Right lobe of liver (tissue), 6 donors: Measurements from ENCODE around the gene HP1BP3. TPM values are rescaled to one million over a fixed set of nuclear protein-coding genes. Genes with fewer than 3 reads are reported as not detected.

Experiments used
- ATAC-seq, 4 donors: fragments of 200-7000 bp; cut with Tn5 transposase; one replicate each; pipeline ENCODE4 v1.9.1; 2020; ENCODE audit warnings: mild to moderate bottlenecking in 4 of 4, moderate library complexity in 4 of 4
- DNase-seq, 3 donors: peaks; one replicate each; pipeline ENCODE4 v3.0.0-alpha.2; 2020
- H3K27ac ChIP-seq, 3 donors: fragments of 200-600 bp; one replicate each; pipeline ENCODE4 v1.8.0; 2022
- H3K27me3 ChIP-seq, 2 donors: fragments of 200-600 bp; one replicate each; pipeline ENCODE4 v1.8.0; 2022
- H3K36me3 ChIP-seq, 4 donors: fragments of 200-600 bp; sonication (generic) in 1 of 4; one replicate each; pipeline versions ENCODE4 v1.5.1 to v1.8.0; 2017 to 2022; ENCODE audit warnings: control low read depth in 1 of 4
- H3K4me1 ChIP-seq, 4 donors: fragments of 200-600 bp; sonication (generic) in 1 of 4; one replicate each; pipeline versions ENCODE4 v1.5.1 to v1.8.0; 2017 to 2022; ENCODE audit warnings: control low read depth in 1 of 4
- H3K4me3 ChIP-seq, 3 donors: fragments of 200-600 bp; one replicate each; pipeline ENCODE4 v1.8.0; 2022
- H3K9me3 ChIP-seq, 4 donors: fragments of 200-600 bp; sonication (generic) in 1 of 4; one replicate each; pipeline versions ENCODE4 v1.5.1 to v1.8.0; 2017 to 2022; ENCODE audit warnings: control low read depth in 1 of 4
- POLR2A ChIP-seq: fragments of 450-650 bp; IDR thresholded peaks from one replicate; pipeline ENCODE4 v1.6.1; 2017; ENCODE audit warnings: antibody characterized with exemption, mild to moderate bottlenecking
- WGBS: methylation state at CpG from one replicate; pipeline ENCODE4 v1.1.6; 2018; ENCODE audit warnings: low coverage, low lambda C conversion rate; ENCODE audit not compliant: insufficient coverage; ENCODE audit errors: missing lambda C conversion rate; 5-methylcytosine and 5-hydroxymethylcytosine counted together
- intact Hi-C, 2 donors: fragments of 100-400 bp; cut with DNase I; formaldehyde crosslinking; loops; one replicate each; pipeline versions ENCODE4 v1.11.2 to v1.14.1; 2022
- total RNA-seq, 6 experiments: library from RNA; depleted of rRNA in 2 of 6; stranded (reverse); fragments of >200 nt in 2 of 6; fragmentation: NEBNext Ultra II Directional in 3 of 6; extraction: Animal tissue kit (Norgen Biotek cat#: 25700) in 3 of 6; gene quantifications; one replicate each; pipeline versions ENCODE4 v1.1.0 to v1.2.4, GENCODE V29; 2016 to 2023
- TF ChIP-seq, protein P1 (sequence below), 4 donors: fragments of 200-600 bp in 3 of 4; fragments of 450-650 bp in 1 of 4; IDR thresholded peaks; one replicate each; pipeline versions ENCODE4 v1.5.1 to v1.8.0; 2016 to 2022; ENCODE audit warnings: antibody characterized with exemption in 4 of 4, mild to moderate bottlenecking in 2 of 4
- donor health status: DM: no; HTN: yes; CAD: no.
- donor health status: DM: no; HTN: no; CAD: no.
- donor health status: DM: no; HTN: no; CAD: no.
- donor health status: DM: no; HTN: yes; CAD: no.
- donor health status: DM: no; HTN: yes; CAD: no.

The HP1BP3 gene
- total RNA-seq, 6 experiments from 2014 or later, result 60.6 to 84.6 (median 70.7) TPM

DNA sequence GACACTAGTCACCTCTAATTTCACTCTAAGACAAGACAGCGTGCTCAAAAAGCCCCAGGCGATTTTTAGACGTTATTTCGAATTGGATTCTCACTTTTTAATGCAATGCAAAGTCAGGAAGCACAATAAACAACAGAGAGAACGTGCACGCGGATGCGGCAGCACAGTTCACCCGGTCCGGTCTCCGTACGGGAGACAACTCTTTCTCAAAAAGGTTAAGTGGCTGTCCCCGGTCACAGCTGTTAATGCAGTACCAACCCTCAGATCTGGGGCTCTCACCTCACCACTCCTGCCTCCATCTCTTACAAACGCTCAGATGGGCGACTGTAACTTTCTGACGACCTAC, 1.2 kb downstream of the HP1BP3 start:
- Histone ChIP-seq H3K9me3 (no peaks in the 10 kb centered on the region), H3K4me3 (peak overlapping the region; percentile 90 to 94 (median 90)), H3K36me3 (no peaks in the 10 kb centered on the region), H3K4me1 (peaks cover 0 to 14% (median 4%) of the 10 kb centered on the region in 4 donors), H3K27ac (peak overlapping the region; percentile 96 to 97 (median 97)), H3K27me3 (no peaks in the 10 kb centered on the region)
- WGBS, result under 1% methylated on average over 15 of the region's 16 CpGs
- ATAC-seq (peak in 2 of 4 donors; percentile 0 to 1), DNase-seq (no peak)
- TF ChIP-seq, protein P1, sequence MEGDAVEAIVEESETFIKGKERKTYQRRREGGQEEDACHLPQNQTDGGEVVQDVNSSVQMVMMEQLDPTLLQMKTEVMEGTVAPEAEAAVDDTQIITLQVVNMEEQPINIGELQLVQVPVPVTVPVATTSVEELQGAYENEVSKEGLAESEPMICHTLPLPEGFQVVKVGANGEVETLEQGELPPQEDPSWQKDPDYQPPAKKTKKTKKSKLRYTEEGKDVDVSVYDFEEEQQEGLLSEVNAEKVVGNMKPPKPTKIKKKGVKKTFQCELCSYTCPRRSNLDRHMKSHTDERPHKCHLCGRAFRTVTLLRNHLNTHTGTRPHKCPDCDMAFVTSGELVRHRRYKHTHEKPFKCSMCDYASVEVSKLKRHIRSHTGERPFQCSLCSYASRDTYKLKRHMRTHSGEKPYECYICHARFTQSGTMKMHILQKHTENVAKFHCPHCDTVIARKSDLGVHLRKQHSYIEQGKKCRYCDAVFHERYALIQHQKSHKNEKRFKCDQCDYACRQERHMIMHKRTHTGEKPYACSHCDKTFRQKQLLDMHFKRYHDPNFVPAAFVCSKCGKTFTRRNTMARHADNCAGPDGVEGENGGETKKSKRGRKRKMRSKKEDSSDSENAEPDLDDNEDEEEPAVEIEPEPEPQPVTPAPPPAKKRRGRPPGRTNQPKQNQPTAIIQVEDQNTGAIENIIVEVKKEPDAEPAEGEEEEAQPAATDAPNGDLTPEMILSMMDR (IDR thresholded peaks at IDR 0.05), result no peak
- no peak for TF ChIP-seq POLR2A
- intact Hi-C loops, result no loop called here

DNA sequence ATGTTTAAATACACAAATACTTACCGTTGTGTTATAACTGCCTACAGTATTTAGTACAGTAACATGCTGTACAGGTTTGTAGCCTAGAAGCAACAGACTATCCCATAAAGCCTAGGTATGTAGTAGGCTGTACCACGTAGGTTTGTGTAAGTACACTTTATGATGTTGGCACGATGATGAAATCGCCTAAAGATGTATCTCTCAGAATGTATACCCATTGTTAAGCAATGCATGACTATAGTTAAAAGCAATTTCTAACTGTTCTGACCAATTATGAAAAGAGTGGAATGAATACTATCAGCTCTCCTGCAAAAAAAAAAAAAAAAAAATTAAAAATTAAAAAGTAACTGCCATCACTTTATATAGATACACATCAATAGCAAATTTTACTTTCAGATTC, 11.4 kb downstream of the HP1BP3 start:
- H3K36me3 ChIP-seq, result peaks cover 0 to 66% (median 30%) of the 10 kb centered on the region in 4 donors
- peaks cover 0 to 9% (median 0%) of the 10 kb centered on the region in 4 donors for H3K4me1 ChIP-seq
- H3K27me3 ChIP-seq, result no peaks in the 10 kb centered on the region
- H3K27ac ChIP-seq, result no peak overlapping the region
- TF ChIP-seq, protein P1 (IDR thresholded peaks at IDR 0.05), result no peak
- no peak for TF ChIP-seq POLR2A
- 90% methylated on average over 4 of the region's 4 CpGs for WGBS
- ATAC-seq (no peak), DNase-seq (no peak)
- no peaks in the 10 kb centered on the region for H3K9me3 ChIP-seq
- intact Hi-C loops, result no loop called here
- no peak overlapping the region for H3K4me3 ChIP-seq

DNA sequence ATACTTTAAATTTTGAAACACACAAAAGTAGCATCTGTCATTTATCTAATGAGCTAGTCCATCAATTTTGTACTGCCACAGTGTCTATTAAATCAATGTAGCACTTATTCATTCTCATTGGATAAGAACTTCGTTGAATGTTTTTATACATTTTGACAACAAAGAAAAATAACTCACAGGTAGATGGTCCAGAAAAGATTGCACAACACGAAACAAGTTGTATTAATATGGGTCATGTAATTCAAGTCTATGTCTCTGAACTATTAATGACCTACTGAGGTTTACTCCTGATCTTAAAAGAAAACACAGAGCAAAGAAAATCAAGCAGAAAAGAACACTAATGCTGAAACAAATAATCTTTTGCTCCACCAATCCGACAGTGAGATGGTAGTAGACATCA, 15.3 kb downstream of the HP1BP3 start:
- peaks cover 0 to 99% (median 44%) of the 10 kb centered on the region in 4 donors for H3K36me3 ChIP-seq
- no peaks in the 10 kb centered on the region for H3K27me3 ChIP-seq
- ATAC-seq (no peak), DNase-seq (no peak)
- WGBS, result 86% methylated on average over 3 of the region's 3 CpGs
- H3K4me3 ChIP-seq, result no peak overlapping the region
- H3K4me1 ChIP-seq, result peaks cover 0 to 4% (median 0%) of the 10 kb centered on the region in 4 donors
- H3K27ac ChIP-seq, result no peak overlapping the region
- no peak for TF ChIP-seq POLR2A
- TF ChIP-seq, protein P1 (IDR thresholded peaks at IDR 0.05), result no peak
- H3K9me3 ChIP-seq, result no peaks in the 10 kb centered on the region
- intact Hi-C loops, result no loop called here

DNA sequence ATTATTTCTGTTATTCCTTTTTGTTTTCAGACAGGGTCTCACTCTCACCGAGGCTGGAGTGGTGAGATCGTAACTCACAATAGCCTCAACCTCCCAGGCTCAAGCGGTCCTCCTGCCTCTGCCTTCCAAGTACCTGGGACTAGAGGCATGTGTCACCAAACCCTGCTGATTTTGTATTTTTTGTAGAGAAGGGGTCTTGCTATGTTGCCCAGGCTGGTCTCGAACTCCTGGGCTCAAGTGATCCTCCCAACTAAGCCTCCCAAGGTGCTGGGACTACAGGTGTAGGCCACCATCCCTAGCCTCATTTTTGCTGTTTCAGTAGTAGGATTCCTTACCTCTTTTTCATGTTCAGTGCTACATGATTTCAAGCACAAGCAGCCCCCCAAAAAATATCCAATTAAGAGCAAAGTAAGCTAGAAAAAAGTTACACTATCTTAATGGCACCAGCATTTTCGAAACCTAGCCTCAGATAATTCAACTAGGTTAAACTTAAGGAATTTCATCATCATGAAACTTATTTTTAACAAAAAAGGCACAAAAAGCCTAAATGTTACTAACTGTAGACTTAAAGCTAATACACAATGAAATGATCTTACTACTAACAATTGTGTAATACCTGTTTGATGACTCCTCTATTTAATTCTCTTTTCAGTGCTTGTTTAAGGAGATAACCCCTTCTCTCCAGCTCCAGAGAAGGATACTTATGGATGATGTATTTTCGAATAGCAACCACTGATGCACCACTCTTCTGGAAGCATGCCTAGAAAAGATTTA, 16.6 kb downstream of the HP1BP3 start:
- Histone ChIP-seq H3K27ac (no peak overlapping the region), H3K27me3 (no peaks in the 10 kb centered on the region), H3K9me3 (no peaks in the 10 kb centered on the region), H3K4me1 (no peaks in the 10 kb centered on the region), H3K36me3 (peaks cover 5 to 100% (median 50%) of the 10 kb centered on the region in 4 donors), H3K4me3 (no peak overlapping the region)
- DNase-seq, result no peak
- intact Hi-C loops, result no loop called here
- TF ChIP-seq, protein P1 (IDR thresholded peaks at IDR 0.05), result no peak
- TF ChIP-seq POLR2A, result no peak
- 97% methylated on average over 6 of the region's 6 CpGs for WGBS
- no peak for ATAC-seq
